NCI-H2227 (cell line): Measurements from ENCODE around the gene ZNF213.

Experiments
- DNase-seq: peaks from one replicate; lab custom pipeline; 2025; ENCODE audit not compliant: unreplicated experiment; lab: John Stamatoyannopoulos, UW

ZNF213 gene

DNA sequence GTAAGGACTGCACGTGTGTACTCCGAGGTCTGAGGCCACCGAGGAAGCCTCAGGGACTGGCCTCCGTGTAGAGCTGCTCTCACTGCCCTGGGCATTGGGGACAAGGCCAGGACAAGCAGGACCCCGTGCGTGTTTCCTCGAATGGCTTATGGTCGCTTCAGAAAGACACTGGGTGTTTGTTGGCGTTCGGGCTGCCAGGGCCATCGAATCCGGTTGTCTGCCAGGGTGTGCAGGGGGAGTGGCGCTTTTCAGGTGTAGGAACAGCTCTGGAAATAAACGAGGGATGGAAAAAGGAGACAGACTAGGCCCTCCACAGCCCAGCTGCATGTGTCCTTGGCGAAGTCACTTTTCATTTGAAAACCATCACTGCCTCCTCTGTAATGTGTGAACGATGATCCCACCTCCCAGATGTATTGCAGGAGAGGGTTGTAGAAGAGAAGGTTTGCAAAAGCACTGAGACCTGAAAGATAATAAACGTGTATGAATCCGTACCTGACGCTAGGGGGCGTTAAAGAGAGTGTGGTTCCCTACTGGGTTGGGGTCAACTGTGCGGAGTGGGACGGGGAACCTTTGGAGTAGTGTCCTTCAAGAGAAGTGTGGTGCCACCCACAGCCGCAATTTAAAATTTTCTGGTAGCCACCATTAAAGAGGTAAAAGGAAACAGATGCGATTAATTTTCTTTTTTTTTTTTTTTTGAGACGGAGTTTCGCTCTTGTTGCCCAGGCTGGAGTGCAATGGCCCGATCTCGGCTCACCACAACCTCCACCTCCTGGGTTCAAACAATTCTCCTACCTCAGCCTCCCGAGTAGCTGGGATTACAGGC is 33.6 kb upstream of the ZNF213 start:
- peak; percentile 55 for DNase-seq

DNA sequence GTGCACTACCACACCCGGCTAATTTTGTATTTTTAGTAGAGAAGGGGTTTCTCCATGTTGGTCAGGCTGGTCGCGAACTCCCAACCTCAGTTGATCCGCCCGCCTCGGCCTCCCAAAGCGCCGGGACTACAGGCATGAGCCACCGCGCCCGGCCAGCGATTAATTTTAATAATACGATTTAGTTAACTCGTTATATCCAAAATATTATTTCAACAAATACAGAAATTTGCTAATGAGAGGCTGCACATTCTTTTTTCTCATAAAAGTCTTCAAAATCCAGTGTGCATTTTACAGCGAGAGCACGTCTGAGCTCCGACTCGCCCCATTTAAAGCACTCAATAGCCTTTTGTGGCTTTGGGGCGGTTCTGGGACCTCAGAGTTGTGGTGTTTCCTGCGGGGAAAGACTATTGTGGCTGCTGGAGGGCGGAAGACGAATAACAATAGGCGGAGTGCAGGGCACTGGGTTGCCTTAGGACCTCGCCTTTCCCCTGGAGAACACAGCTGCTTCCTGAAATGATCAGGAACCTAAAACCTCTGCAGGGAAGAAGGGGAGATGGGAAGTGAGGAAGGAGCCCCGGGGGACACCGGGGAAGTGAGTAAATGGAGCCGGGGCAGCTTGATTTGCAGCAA is 32.9 kb upstream of the ZNF213 start:
- DNase-seq: no peak

DNA sequence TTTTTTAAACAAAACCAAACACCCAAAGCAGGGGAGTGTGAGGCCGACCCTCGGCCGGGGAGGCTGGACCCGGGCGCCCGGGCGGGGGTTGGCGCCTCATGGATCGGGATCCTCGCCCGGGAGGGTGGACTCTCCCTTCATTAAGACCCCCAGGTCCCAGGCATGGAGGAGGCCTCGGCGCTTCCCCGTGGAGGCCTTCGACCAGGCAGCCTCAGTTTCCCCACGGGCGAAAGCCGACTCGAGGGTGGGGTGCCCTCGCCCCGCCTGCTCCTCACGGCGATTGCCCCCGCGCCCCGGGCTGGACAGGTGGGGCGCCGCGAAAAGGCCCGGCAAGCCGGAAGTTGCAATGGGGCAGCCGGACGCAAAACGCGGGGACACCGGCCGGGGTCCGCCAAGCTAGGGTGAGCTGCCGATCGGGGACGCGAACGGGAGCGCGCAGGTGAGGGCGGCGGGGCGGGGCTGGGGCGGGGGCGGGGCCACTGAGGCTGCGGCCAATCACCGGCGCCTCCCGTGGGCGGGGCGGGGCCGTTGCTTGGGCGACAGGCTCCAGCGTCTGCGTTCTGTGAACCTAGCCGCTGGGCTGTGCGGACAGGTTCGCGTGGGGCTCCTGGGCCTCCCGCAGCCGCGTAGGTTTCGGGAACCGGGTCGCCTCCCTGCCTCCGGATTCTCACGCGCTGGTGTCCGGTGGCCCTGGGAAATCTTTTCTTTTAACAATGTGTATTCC is 28.5 kb upstream of the ZNF213 start:
- peak; percentile 96 for DNase-seq

DNA sequence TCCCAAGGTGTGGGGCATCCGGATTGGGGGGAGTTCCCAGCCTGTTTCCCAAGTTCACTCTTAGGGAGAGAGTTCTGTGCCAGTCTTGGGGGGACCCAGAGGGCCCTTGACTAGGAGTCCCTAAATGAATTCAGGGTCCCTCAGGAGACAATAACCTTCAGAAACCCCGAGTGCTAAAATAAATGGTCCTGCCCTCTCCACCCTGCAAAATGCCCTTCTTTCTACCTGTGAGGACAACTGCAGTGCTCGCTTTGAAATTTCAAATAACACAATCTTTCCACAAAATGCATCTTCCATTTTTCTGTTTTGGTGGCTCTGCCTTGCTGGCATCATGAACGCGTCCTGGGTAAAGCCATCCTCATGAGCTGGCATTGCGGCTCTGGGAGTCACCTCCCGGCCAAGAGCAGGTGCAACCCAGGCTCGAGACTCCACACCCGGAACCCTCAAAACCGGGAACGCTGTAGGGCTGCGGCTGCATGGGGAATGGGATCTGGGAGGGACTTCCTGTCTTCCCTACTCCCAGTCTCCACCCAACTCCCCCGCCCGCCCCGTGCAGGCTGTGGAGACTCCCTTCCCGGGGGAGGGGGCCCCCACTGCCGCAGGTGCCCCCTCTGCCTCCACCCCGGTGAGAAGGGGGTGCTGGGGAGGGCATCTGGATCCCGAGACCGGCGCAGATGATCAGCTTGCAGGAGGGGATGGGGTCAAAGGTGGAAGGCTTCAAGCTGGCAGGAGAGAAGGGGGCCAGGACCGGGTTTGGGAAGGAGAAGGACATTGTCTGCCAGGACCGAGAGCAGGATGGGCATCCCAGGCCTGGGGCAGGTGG is 22.6 kb upstream of the ZNF213 start, which contains the start of gene ZNF205:
Gene ZNF205 (plus strand): TSS at position 529 of the 823 bp plus-strand sequence. CDS start 845 bp downstream, outside the sequence.
- DNase-seq: peak; percentile 90

DNA sequence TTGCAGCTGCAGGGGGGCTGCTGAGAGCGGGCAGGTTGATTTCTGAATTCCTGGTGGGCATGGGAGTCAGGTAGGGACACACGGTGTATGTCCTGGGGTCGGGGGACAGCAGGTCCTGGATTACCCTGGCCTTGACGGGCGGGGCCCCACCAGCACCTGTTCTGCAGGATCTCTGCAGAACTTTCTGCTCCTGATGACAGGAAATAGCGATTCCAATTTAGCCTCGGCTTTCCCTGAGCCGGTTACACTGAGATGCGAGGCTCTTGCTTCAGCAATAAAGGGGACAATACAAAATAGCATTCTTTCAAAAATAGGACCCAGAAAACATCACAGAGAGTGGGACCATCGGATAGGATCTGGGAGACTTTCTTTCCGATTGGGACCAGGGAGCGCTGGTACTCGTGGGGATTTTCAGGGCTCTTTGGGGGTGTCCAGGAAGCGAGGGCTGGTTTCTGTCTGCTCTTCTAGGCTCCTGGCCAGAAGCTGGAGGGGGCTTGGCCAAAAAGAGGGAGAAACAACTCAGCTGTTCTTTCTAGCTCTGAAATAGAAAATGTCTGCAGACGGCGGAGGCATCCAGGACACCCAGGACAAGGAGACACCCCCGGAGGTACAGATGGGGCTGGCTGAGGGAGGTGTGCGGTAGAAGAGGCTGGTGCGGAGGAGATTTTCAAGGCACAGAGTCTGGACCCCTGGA is 21.8 kb upstream of the ZNF213 start:
- DNase-seq: no peak

DNA sequence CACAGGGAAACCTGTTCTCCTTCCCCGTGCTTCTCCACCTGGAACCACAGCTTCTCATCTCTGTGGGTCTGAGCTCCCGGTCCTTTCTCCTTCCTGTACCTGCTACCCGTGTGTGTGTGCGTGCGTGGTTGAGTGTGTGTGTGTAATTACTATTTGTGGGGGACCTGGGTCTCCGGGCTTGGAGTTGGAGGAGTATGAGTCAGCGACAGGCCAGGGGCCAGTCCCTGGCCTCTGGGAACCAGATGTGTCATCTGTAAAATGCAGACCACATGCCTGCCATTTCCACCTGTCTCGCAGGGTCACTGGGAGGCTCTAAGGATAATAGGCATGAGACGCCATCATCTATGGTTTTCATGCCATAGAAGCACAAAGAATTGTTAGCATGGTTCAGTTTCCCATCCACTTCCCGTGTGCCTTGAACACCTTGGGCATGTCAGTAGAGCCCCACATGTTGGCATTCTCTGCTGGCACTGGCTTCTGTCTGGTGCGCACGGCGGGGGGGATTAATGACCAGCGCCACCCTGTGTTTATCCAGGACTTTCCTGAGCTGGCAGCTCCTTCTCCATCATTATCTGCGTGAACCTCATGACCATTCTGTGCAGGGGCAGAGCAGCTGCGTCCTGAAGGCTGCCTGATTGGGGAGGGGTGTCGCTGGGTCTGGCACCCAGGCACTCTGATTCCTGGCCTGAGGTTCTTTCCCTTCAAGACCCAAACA is 20.9 kb upstream of the ZNF213 start:
- DNase-seq: peak; percentile 62

DNA sequence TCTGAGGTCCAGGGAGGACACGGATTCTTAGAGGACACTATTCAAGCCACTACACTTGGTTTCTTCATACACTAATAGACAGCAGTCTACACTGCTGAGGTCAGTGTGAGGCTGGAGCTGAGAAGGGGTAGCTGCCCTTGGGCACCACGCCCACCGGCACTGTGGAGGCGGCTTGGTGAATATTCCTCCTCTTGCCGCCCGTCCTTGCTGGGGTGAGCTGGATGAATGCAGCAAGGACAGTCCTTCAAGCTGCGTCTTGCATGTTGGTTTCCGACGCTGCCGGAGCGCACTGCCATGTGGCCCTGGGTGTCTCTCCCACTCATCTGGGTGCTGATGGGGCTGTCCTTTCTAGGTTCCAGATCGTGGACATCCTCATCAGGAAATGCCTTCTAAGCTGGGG is 19.8 kb upstream of the ZNF213 start:
- DNase-seq: no peak

DNA sequence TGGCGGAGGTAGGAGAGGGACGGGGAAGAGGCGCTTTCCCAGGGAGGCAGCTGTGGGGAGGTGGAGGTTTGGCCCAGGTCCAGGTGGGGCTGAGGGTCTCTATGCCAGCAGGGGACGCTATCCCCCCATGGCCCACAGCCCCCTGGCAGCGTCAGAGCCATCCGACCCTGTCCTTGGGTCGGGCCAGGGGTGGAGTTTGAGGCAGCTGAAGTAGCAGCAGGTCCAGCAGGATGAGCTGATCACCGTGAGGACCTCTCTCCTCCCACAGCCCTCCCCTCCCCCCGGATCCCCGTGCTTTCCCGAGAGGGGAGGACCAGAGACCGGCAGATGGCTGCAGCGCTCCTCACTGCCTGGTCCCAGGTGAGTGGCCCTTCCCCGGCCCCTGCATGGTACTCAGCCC is 19.3 kb upstream of the ZNF213 start:
- no peak for DNase-seq

DNA sequence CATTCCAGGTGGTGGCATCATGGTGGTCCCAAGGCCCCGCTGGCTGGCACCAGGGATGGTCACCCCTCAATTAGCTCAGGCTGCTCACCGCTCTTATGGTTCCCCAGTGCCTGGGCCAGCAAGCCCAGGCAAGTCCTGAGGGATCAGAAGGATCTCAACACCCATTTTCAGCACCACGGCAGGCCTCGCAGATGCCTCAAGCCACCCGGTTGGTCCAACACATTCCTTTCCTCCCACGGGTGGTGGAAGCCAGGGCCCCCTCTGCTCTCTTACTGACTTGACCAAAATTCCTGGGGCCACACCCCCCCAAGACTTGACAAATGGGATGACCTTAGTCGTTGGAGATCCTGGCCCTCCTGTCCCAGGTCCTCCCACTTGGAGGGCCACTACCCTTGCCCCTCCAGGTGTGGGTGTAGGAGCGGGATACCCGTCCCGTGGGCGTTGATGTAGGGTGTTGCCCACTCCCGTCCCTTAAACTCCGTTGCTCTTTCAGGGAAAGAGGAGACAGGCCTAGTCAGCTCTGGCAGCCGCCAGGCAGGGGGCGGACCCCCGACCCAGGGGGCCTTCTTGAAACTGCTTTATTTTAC is 16.5 kb upstream of the ZNF213 start:
- no peak for DNase-seq

DNA sequence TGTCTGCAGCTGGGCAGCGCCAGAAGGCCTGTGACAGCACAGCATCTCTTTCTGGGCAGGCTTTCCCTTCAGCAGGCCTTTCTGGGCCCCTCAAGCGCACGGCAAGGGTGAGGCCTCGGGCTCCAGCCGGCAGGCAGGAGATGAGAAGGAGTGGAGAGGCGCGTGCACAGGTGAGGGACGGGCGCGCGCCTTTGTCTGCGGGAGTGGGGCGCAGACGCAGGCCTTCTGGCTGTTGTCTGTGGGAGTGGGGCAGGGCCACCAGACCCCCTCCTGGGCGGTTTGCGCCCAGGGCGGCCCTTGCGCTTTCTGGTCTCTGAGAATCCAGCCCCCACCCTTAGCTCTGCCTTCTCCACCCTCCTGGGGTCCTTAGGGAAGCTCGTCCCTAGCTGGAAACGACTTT is 16.0 kb upstream of the ZNF213 start:
- no peak for DNase-seq

DNA sequence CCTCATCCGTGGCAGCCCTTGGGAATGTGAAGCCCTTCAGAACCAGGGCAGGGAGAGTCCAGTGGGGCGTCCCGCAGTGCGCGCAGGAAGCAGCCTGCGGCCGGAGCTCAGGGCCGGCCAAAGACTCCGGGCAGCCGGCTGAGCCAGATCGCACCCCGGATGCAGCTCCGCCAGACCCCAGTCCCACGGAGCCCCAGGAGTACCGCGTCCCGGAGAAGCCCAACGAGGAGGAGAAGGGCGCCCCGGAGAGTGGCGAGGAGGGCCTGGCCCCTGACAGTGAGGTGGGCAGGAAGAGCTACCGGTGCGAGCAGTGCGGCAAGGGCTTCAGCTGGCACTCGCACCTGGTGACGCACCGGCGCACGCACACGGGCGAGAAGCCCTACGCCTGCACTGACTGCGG is 15.5 kb upstream of the ZNF213 start:
- no peak for DNase-seq

DNA sequence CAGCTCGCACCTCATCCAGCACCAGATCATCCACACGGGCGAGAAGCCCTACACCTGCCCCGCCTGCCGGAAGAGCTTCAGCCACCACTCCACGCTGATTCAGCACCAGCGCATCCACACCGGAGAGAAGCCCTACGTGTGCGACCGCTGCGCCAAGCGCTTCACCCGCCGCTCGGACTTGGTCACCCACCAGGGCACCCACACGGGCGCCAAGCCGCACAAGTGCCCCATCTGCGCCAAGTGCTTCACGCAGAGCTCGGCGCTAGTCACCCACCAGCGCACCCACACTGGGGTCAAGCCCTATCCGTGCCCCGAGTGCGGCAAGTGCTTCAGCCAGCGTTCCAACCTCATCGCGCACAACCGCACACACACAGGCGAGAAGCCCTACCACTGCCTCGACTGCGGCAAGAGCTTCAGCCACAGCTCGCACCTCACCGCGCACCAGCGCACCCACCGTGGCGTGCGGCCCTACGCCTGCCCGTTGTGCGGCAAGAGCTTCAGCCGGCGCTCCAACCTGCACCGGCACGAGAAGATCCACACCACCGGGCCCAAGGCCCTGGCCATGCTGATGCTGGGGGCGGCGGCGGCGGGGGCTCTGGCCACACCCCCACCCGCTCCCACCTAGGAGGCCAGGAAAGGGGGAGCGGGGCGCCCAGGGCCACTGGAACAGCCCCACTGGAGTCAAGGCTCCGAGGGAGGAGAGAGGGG is 15.0 kb upstream of the ZNF213 start:
- DNase-seq: no peak

DNA sequence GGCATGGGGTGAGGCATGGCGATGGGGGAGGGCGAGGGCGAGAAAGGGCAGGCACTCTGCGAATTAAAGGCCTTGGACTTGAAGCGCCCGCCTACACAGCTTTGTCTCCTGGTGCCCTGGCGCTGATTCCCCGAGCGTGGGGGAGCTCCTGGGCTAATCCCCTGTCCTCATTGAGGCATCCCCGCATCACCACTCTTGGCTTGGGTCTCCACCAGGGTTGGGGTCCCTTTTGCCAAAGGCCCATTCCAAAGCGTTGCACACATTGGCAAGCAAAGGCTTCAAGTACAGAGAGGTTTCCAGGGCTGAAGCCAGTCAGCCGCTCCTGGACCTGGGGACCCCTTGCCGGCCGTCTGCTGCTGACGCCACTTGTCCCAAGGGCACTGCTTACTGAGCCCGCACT is 14.4 kb upstream of the ZNF213 start:
- DNase-seq: no peak

DNA sequence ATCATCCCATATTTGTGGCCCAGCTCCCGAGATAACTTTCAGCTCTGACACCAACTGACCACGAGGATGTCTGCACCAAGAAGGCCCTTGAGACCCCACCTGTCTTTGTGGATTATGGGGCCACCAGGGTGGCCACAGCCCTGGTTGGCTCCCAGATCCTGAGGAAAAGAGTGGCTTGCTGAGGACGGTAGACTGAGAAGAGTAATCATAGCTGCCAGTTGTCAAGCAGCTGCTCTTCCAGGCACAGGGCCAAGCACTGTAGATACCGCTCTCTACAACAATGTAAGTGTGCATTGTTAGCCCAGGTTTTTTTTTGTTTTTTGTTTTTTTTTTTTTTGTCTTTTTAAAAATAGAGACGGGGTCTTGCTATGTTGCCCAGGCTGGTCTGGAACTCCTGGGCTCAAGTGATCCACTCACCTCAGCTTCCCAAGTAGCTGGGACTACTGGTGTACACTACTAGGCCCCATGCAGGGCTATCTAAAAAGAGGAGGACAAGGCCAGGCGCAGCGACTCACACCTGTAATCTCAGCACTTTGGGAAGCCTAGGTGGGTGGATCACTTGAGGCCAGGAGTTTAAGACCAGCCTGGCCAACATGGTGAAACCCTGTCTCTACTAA is 12.9 kb upstream of the ZNF213 start:
- no peak for DNase-seq

DNA sequence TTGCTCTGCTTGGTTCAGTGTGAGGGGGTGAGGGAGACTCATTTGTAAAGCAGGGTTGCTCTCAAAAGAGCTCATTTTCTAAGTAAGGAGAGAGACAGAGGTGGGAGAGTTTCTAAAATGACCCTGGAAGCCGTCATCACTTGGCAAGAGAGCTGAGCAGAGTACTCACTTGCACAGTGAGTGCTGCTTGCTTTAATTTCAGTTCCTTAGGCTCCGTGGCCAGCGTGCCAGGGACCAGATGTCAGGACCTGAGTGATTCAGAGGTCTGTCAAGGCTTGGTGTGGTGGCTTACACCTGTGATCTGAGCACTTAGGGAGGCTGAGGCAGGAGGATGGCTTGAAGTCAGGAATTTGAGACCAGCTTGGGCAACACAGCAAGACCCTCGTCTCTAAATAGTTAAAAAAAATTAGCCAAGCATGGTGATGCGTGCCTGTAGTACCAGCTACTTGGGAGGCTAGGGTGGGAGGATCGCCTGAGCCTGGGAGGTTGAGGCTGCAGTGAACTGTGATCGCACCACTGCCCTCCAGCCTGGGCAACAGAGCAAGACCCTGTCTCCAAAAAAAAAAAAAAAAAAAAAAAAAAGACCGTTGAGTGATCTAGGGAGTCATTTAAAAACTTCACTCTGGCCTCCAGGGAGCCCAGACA is 11.8 kb upstream of the ZNF213 start:
- no peak for DNase-seq

DNA sequence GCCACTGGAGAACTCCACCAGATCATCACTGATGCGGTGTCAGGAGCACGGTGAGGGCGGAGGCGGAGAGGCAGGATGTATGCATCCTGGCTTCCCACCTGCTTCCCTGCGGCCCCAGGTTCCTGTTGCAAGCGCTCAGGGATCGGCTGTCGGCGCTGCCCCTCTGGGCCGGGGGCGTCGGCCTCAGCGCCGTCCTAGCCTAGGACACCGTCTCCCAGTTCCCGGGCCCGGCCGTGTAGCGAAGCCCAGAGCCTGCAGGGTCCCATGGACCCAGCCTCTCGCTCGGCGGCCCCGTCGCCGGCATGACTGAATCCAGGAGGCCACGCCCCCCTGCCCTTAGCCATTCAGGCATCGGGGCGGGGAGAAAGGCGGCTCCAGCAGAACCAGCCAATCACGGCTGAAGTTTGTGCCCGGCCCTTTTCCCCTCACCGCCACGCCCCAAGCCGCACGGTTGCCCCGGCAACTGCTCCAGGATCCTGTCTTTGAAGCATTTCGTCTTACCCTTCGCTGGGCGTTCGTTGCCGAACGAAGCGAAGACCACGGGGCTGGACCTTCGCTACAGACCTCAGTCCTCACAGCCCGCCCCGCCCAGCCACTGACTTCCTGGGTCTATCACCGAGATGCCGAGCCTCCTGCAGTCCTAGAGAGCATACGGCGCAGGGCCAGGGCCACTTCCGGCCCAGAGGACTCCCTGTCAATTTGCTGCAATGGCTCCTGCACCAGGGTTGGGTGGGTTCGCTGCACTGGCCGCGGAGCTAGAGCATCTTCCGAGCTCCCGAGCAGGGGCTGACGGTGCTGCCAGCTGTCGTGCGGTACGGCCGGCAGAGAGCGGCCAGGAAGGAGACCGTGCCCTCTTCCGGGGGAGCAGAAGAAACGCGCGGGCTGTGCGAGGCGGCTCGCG is 10.6 kb upstream of the ZNF213 start:
- peak; percentile 98 for DNase-seq

DNA sequence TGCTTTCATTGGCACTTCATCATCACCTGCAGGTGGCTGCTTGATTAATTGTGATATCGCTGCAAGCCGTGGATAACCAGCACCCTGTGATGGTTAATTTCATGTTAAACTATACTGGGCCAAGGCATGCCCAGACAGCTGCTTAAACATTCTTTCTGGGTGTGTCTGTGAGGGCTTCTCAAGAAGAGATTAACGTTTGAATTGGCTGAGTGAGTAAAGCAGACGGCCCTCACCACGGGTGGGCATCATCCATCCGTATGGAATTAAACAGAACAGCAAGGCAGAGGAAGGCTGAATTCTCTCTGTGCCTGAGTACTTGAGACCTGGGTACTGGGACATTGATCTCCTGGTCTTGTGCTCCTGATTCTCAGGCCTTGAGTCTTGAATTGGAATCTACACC is 7.1 kb upstream of the ZNF213 start:
- peak; percentile 36 for DNase-seq
